NCI-H345 (cell line): ENCODE data around the gene EGFLAM.

ENCODE experiments used
- DNase-seq: peaks from one replicate; lab custom pipeline; 2025; lab: John Stamatoyannopoulos, UW

The EGFLAM gene

DNA sequence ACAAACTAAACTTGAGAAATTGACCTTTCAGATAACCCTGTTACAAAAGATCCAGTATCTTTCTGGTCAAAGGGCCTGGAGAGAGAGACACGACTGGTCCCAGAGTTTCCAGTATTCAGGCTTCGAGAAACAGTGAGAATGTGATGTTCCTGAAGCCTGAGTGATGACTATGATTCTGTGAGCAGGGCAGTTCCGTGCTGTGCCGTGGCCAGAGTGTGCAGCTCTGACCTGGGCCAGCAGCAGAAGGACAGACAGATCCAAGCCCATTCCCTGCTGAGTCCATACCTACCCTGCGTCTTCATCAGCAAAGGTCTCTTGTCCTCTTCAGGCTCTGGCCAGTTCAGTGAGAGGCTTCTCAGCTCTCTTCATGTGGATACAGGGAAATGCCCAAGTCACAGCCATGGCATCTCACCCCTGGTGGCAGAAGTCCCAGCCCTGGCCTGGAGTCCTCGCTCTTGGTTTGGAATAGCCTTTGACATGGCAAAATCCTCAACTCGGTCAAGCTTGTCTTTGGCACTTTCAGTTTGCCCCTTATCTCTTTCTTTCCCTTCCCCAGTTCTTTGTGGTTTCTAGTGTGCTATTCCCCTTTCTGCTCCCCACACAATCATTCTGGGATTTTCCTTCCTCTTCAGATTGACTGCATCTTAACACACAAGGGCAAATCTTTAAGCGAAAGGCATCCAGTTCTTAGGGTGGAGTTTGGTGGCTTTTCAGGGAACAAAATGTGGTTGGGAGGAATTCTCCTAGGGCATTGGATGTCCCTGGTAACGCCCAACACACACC lies 190.4 kb downstream of the EGFLAM start:
- no peak for DNase-seq

DNA sequence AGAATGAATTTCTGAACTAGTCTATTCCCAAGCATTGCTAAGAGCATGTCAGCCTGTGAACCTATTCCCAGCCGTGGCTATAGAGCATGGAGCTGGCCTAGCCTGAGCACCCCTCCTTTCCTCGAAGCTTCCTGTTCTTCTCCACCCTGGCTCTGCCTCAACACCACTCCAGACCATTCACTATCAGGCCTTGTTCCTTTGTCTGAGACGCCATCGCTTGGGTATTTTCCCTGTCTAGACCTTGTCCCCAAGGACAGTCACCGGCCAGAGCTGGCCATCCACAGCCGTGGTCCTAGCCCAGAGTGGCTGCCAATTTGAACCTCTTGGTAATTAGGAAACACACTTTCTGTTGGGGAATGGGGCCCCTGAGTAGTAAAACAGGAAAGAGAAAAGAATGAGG lies 192.3 kb downstream of the EGFLAM start:
- no peak for DNase-seq

GRCh38 chr5:38451074-38451725 lies 192.8 kb downstream of the EGFLAM start:
- DNase-seq = no peak

GRCh38 chr5:38452201-38452600 lies 193.8 kb downstream of the EGFLAM start:
- no peak for DNase-seq

DNA sequence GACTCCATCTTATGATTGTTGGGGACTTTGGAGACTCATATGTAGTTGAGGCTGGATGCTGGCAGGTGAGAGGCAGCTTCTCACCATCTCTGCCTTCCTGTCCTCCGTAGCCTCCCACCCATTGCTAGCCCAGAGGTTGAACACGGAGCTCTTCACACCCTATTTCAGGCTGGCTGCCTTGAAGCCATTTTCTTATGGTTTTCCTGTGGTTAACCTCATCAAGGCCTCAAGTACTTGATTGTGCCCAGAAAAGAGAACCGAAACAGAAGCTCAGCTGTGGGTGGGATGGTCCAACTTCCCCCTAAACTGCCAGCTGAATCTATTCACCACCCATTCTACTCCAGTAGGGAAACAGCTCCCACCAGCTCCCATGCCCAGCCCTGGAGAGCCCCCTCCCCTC lies 195.1 kb downstream of the EGFLAM start:
- no peak for DNase-seq

DNA sequence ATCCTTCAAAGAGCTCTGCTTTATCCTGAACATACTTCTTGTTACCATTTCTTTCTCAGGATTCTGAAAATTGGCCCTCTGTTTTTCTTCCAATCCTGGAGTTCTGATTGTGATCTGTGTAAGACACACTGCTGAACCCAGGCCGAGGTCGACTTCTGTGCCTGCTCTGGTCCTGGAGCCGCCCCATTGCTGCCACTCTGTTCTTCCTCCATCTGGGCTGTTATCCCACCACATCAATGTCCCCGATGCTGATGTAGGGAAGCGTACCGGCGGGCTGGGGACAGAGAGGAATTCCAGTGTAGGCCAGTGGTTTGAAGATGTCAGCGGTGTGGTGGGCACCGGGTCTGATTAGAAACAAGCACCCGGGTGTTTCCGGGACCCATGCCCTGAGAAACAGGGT lies 195.6 kb downstream of the EGFLAM start:
- DNase-seq = no peak

GRCh38 chr5:38455796-38456330 lies 197.5 kb downstream of the EGFLAM start:
- no peak for DNase-seq

DNA sequence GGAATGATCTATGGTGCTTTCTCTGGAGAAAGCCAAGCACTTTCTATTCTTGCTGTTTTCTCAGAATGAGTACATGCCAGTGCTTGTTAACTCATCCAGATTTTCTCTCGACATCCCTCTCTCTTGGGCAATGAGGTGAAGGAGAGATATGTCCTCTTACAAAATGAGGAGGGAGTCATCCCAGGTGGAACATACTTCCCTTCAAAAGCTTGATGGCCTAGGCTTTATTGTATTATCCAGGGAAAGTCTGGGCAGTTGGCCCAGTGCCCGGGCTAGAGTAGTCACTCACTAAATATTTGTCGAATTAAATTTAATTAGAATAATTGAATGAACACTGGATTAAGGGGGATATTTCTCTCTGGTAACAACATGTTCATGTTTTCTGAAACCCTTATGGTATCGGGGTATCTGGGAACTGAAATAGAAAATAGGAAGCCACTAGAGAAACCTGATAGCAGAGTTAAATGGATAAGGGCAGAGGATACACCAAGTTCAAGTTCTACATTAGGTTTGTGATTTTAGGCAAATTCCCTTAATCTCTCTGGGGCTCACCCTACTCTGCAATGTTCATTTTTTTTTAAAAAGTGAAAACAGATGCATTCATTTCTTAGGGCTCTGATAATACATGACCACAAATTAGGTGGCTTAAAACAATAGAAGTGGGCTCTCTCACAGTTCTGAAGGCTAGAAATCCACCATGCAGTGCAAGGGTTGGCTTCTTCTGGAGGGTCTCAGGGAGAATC lies 198.5 kb downstream of the EGFLAM start:
- no peak for DNase-seq

- DNase-seq = no peak
Observed at GRCh38 chr5:38458174-38458573, 199.8 kb downstream of the EGFLAM start.

DNA sequence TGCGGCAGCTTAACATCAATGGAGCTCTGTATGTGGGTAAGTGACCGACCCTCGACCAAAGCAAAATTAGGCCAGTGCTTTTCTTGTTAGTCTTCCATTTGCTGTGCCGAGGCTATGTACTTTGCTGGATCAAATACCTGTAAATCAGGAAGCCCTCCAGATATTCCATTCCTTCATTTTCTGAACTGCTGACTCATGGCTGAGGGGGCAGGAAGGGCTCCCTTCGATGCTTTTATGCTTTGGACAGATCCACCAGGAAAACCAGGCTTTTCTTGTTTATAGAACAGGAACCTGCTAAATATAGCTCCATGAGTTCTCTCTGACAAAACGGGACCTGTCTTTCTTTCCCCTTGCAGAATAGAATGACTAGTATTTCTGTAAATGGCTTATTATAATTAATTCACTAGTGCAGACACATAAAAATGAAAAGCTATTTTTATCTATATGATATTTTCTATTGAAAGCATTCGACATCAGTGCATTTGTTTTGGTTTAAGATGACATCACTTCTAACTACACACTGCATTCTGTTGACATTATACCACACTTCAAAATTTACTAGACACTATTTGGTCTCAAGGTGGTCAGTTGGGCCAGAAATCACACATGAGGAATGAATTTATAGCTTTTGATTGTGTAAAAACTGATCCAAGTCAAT lies 204.7 kb downstream of the EGFLAM start:
- DNase-seq = no peak

GRCh38 chr5:38463634-38464521 lies 205.5 kb downstream of the EGFLAM start:
- no peak for DNase-seq

DNA sequence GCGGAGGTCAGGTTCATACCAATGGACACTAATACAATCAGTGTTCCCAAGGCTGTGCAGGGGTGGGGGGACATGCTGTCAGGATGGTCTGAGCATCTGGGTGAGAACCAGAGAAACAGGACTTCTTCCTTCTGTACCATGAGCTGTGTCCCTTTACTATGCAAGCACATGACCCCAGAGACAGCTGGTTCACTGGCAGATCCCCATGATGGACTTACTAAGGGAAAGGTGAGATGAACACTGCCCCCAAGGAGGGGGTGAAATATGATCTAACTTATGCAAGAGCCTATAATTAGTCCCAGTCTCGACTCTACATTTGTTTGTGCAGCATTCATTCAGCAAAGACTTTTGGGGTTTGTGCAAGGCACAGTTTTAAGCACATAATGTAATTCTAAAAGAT lies 206.7 kb downstream of the EGFLAM start:
- no peak for DNase-seq

GRCh38 chr5:38465702-38466423 lies 207.5 kb downstream of the EGFLAM start:
- DNase-seq = no peak

- DNase-seq = no peak
Observed at GRCh38 chr5:38466424-38467189, 208.2 kb downstream of the EGFLAM start.

GRCh38 chr5:38467353-38468040 lies 209.1 kb downstream of the EGFLAM start:
- no peak for DNase-seq

- DNase-seq = no peak
Observed at GRCh38 chr5:38468202-38468673, 209.9 kb downstream of the EGFLAM start.

DNA sequence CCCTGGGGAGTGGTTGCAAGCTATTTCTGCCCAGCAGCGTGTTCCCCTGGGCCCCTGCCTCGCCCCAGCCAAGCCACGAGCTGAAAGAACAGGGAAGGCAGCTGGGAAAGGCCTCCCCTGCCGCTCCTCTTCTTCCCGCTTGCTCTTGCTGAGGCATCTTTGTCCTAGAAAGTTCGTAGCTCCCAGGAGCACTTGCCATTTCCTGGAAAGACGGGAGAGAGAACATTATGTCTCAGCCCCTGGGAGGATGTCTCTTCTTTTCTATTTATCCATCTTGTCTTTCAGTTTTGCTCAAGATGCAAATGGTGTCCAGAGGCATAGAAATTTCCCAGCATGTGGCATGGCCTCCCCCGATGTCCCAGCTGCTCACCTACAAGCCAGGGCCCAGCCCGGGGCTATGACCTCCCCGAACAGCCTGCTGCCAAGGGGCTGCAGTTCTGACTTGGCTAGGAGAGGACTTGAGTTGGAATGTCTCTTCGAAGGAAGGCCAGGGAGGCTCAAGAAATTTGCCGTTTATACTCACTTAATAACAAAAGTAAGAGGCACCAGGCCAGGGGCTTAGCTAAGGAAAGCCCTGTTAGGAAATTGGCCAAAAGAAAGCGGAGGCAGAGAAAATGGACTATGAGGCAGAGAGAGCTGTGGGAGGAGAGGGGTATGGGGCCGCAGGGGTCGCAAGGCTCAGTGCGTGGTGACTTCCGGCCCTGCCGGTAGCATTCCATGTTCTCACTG lies 210.8 kb downstream of the EGFLAM start:
- DNase-seq = no peak

DNA sequence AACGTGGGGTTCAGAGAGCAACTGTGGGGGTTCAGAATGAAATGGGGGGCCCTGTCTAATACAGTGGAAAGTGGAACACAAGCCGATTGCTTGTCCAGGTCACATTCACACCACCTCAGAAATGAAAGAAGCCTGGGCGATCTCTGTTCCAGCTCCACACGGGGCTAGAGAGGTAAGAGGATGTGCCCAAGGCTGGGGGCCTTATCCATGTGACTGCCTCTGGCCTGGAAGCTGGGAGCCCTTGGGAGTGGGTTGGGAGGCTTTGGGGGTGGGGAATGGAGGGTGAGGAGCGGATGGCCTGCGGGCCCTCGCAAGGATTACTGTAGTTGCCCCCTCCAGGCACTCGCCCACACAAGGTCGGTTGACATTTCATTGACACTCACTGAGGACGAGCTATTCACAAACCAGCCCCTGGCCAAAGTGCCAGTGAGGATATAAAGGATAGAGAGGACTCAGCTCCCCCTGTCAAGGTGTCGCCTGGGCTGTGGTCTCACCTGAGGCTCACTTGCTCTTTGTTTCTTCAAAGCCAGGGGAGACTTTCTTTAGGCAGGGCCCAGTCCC lies 211.4 kb downstream of the EGFLAM start:
- DNase-seq = no peak
